ENCODE data around the gene B3GALT5.

The B3GALT5 gene

GRCh38 chr21:39690454-39690853 lies 77.7 kb downstream of the B3GALT5 start:
- no peak for DNase-seq (ENCODE audit: low read depth in 2 of 2, low spot score in 1 of 2)

- DNase-seq (ENCODE audit: low read depth in 2 of 2, low spot score in 1 of 2) = no peak
Observed at GRCh38 chr21:39694750-39695149, 82.0 kb downstream of the B3GALT5 start.

- DNase-seq (ENCODE audit: low read depth in 2 of 2, low spot score in 1 of 2) = no peak
Observed at GRCh38 chr21:39696196-39696595, 83.5 kb downstream of the B3GALT5 start.

DNA sequence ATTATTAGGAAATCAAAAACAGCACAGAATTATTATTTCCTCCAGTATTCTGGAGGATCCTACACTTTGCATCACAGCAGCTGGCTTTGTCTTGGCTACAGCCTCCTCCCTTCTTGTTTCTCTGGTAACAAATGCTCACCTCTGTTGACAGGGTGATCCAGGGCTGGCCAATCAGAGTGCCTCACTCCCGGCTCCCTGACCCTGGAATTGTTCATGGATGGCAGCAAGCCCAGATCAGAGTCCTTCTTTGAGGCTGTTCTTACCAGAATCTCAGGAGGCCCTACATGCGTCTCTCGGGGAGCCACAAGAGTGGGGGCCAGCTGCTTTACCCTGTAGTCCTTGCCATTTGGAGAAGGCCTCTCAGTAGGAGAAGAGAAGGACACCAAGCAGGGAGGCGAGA lies 83.9 kb downstream of the B3GALT5 start:
- no peak for DNase-seq (ENCODE audit: low read depth in 2 of 2, low spot score in 1 of 2)

DNA sequence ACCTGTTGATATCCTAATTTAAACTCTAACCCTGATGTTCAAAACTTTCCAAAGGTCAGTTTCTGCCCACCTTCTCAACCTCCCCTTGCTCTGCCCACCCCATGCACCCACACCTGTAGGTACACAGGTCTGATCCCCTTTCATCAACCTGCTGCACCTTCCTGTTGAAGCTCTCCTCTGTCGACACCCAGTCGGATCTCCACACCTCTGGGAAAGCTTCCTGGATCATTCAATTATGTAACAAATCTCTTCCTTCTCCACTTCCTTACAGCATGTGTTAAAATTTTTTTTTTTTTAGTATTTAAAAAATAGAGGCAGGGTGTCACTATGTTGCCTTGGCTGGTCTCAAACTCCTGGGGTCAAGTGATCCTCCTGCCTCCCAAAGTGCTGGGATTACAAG lies 87.6 kb downstream of the B3GALT5 start:
- no peak for DNase-seq (ENCODE audit: low read depth in 2 of 2, low spot score in 1 of 2)

GRCh38 chr21:39703578-39703977 lies 90.8 kb downstream of the B3GALT5 start:
- DNase-seq (ENCODE audit: low read depth in 2 of 2, low spot score in 1 of 2) = no peak

- DNase-seq (ENCODE audit: low read depth in 2 of 2, low spot score in 1 of 2) = no peak
Observed at GRCh38 chr21:39705849-39706248, 93.1 kb downstream of the B3GALT5 start.

DNA sequence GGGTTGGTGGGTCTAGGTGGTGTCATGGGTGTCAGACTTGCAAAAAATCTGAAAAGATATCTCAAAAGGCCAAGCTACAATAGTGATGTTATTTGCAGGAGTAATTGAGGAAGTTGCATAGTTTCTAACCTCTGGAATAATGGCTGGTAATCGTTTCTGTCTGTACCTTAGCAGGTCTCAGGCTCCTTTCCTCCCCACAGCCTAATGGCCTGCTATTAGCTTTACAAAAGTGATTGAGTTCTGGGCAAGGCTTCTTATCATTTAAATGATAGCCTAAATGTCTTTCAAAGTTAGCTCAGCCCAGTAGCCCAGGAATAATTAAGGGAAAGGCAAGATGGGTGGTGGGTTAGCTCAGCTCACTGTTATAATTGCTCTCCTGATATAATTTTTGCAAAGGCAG lies 94.6 kb downstream of the B3GALT5 start:
- no peak for DNase-seq (ENCODE audit: low read depth in 2 of 2, low spot score in 1 of 2)

- DNase-seq (ENCODE audit: low read depth in 2 of 2, low spot score in 1 of 2) = no peak
Observed at GRCh38 chr21:39710866-39711265, 98.1 kb downstream of the B3GALT5 start.

DNA sequence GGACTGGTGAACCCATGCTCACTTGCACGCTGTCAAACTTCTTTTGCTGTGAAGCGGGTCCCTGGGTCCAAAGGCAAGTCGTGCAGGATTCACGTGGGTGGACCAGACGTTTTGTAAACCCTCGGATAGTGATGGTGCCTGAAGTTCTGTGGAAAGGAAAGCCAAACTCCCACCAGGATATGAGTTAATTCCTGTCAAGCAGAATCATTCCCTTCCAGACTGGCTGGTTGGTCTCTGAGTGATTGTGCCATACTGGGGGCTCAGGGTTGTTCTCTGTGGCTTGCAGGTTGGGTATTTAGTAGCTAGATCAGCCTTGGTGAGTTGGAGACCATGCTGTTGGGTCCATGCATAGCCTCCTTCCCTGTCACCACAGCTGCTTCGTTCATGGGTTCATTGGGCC lies 99.5 kb downstream of the B3GALT5 start:
- DNase-seq (ENCODE audit: low read depth in 2 of 2, low spot score in 1 of 2) = no peak

GRCh38 chr21:39712976-39713375 lies 100.2 kb downstream of the B3GALT5 start:
- no peak for DNase-seq (ENCODE audit: low read depth in 2 of 2, low spot score in 1 of 2)

DNA sequence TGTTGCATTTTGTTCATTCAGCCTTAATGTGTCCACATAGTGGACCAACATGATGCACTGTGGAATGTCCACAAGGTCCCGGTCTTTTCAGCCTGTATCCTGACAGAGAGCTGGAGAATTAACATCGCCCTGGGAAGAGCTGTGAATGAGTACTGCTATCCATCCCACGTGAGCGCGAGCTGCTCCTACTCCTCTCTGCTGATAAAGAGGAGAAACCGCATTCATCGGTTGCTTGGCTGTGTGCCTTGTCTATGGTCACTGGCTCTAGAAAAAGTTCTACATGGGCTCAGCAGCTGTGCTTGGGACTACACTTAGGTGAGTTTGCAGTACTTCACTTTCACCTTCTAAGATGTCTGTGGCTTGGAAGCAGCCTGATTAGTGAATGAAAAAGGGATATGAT lies 101.2 kb downstream of the B3GALT5 start:
- no peak for DNase-seq (ENCODE audit: low read depth in 2 of 2, low spot score in 1 of 2)

DNA sequence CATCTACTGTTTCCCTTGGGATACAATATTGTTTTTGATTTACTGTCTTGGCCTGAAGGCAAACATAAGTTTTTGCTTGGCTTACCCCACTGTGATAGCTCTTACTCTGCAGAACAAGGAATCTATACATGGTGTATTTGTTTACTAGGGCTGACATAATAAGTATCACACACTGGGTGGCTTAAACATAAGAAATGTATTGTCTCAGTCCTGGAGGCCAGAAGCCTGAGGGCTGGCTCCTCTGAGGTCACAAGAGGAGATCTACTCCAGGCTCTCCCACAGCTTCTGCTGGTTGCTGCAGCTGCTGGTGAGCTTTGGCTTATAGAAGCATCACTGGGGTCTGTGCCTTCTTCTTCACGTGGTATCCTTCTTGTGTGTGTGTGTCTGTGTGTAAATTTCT lies 101.6 kb downstream of the B3GALT5 start:
- no peak for DNase-seq (ENCODE audit: low read depth in 2 of 2, low spot score in 1 of 2)

DNA sequence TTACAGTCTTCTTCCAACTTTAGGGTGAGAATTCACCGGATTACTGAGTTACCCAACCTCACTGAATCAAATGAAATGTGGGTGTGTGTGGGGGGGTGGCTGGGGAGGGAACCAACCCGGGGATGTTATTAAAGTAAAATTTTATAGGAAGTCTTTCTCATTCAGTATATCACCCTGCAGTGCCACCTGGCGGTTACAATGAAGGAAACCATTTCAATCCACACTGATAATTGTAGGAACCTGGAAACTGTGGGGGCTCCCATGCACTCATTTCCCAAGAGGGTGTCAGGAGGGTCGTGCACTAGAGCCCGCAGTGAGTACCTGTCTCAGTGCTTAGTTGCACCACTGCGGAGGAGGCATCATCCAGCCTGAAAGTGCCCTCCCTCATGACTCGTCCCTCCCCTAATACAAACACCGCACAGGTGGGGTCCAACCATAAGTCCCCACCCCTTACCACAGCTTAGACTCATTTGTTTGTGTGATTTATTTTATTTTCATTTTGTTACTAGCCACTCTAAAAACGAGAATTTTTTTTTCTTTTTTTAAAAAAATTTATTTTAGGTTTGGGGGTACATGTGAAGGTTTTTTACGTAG lies 103.2 kb downstream of the B3GALT5 start:
- peak; percentile 4 to 15 for DNase-seq (ENCODE audit: low read depth in 2 of 2, low spot score in 1 of 2)

- no peak for DNase-seq (ENCODE audit: low read depth in 2 of 2, low spot score in 1 of 2)
Observed at GRCh38 chr21:39720126-39720778, 107.5 kb downstream of the B3GALT5 start.

DNA sequence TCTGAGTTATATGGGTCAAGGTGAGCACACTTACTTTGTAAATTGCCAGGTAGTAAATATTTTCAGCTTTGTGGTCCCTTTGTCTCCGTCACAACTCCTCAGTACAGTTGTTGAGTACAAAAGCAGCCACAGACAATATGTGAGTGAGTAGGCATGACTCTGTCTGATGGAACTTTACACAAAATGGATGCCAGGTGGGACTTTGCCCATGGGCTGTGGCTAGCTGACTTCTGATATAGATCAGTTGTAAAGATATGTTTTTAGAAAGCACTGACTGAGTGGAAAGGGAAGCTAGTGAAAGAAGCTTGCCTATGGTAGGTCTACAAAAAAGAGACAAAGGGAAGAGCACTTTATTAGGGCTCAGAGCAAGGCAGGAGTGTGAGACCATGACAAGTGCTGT lies 109.1 kb downstream of the B3GALT5 start:
- DNase-seq (ENCODE audit: low read depth in 2 of 2, low spot score in 1 of 2) = no peak
